ENCODE measurements around the gene STK33.

DNA sequence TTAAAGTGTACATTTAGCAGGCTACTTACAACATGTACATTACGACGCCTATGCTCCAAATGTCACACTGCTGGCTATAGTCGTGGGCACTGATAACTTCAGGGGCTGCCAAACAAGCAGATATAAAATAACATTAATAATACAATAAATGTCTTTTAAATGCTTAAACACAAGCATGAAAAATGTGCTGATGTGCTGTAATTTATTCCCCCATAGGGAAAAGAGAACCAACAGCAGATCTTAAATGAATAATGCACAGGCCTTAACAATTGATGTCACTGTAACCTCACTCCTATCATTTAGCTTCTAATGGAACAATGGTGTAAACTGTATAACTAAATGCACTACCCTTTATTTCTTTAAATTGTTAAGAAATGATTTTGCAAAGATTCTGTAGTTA is 153.4 kb downstream of the STK33 start:
- TF ChIP-seq, protein P1, sequence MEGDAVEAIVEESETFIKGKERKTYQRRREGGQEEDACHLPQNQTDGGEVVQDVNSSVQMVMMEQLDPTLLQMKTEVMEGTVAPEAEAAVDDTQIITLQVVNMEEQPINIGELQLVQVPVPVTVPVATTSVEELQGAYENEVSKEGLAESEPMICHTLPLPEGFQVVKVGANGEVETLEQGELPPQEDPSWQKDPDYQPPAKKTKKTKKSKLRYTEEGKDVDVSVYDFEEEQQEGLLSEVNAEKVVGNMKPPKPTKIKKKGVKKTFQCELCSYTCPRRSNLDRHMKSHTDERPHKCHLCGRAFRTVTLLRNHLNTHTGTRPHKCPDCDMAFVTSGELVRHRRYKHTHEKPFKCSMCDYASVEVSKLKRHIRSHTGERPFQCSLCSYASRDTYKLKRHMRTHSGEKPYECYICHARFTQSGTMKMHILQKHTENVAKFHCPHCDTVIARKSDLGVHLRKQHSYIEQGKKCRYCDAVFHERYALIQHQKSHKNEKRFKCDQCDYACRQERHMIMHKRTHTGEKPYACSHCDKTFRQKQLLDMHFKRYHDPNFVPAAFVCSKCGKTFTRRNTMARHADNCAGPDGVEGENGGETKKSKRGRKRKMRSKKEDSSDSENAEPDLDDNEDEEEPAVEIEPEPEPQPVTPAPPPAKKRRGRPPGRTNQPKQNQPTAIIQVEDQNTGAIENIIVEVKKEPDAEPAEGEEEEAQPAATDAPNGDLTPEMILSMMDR (IDR thresholded peaks at IDR 0.05; ENCODE audit: low read length): no peak
- TF ChIP-seq EZH2phosphoT487 (IDR thresholded peaks at IDR 0.05; ENCODE audit: low read length): no peak
